Keratinocyte (primary cell): ENCODE measurements around the gene TMEM18. TPM values are rescaled to one million over a fixed set of nuclear protein-coding genes. Genes with fewer than 3 reads are reported as not detected.

Source experiments
- DNase-seq: peaks from one replicate; pipeline ENCODE4 v3.0.0-alpha.2; 2011; ENCODE audit warnings: low read depth, missing footprints, low spot score
- FAIRE-seq: peaks from 2 replicates; lab custom pipeline; 2011; peaks lifted over from hg19 to GRCh38; lab: Jason Lieb, UNC
- H2AFZ ChIP-seq: 2 replicates; pipeline ENCODE4 v1.6.0; 2012; ENCODE audit warnings: low read length, control low read depth, inconsistent platforms; ENCODE audit not compliant: control insufficient read depth
- H3K27ac ChIP-seq: 2 replicates; pipeline ENCODE4 v1.5.1; 2011; ENCODE audit warnings: low read length; ENCODE audit not compliant: control insufficient read depth, insufficient read depth
- H3K27me3 ChIP-seq: 3 replicates; pipeline ENCODE4 v1.6.0; 2011; ENCODE audit warnings: low read length; ENCODE audit not compliant: control insufficient read depth, insufficient read depth; ENCODE audit errors: extremely low read depth
- H3K36me3 ChIP-seq, 2 experiments: 2 replicates in 1 of 2; 3 replicates in 1 of 2; pipeline ENCODE4 v1.5.1; 2011; ENCODE audit warnings: low read length in 2 of 2, mild to moderate bottlenecking in 1 of 2; ENCODE audit not compliant: control insufficient read depth in 2 of 2, insufficient read depth in 2 of 2; ENCODE audit errors: extremely low read depth in 1 of 2
- H3K4me1 ChIP-seq: 3 replicates; pipeline ENCODE4 v1.5.1; 2011; ENCODE audit warnings: low read length; ENCODE audit not compliant: control insufficient read depth, insufficient read depth; ENCODE audit errors: extremely low read depth
- H3K4me2 ChIP-seq: 3 replicates; pipeline ENCODE4 v1.6.0; 2011; ENCODE audit warnings: low read depth, low read length; ENCODE audit not compliant: control insufficient read depth, insufficient read depth; ENCODE audit errors: extremely low read depth
- H3K4me3 ChIP-seq, 3 experiments: fragments of 200-600 bp in 1 of 3; sonication (generic) in 1 of 3; 2 replicates in 2 of 3; 3 replicates in 1 of 3; pipeline ENCODE4 v1.5.1; 2011 to 2016; ENCODE audit warnings: low read length in 3 of 3, mild to moderate bottlenecking in 3 of 3, control low read depth in 2 of 3, inconsistent platforms in 1 of 3, low read depth in 1 of 3, mixed read lengths in 1 of 3, mixed run types in 1 of 3, moderate library complexity in 1 of 3; ENCODE audit not compliant: control insufficient read depth in 2 of 3, insufficient read depth in 2 of 3; ENCODE audit errors: extremely low read depth in 1 of 3
- H3K79me2 ChIP-seq: 2 replicates; pipeline ENCODE4 v1.6.0; 2012; ENCODE audit warnings: low read length; ENCODE audit not compliant: control insufficient read depth, insufficient read depth
- H3K9ac ChIP-seq: 3 replicates; pipeline ENCODE4 v1.6.0; 2011; ENCODE audit warnings: low read length; ENCODE audit not compliant: control insufficient read depth, insufficient read depth; ENCODE audit errors: extremely low read depth
- H3K9me1 ChIP-seq: 3 replicates; pipeline ENCODE4 v1.6.0; 2011; ENCODE audit warnings: low read length; ENCODE audit not compliant: control insufficient read depth, insufficient read depth; ENCODE audit errors: extremely low read depth
- H3K9me3 ChIP-seq: 2 replicates; pipeline ENCODE4 v1.5.1; 2012; ENCODE audit warnings: low read depth, low read length; ENCODE audit not compliant: control insufficient read depth
- H4K20me1 ChIP-seq: 3 replicates; pipeline ENCODE4 v1.6.0; 2011; ENCODE audit warnings: low read length; ENCODE audit not compliant: control insufficient read depth, insufficient read depth; ENCODE audit errors: extremely low read depth
- CTCF ChIP-seq, 3 experiments: IDR thresholded peaks in 1 of 3; conservative IDR thresholded peaks in 1 of 3; optimal IDR thresholded peaks in 1 of 3; 2 replicates in 2 of 3; 3 replicates in 1 of 3; pipeline versions ENCODE3 to v1.5.1; 2011; ENCODE audit warnings: low read length in 3 of 3, mild to moderate bottlenecking in 3 of 3, moderate library complexity in 2 of 3, control low read depth in 1 of 3, inconsistent platforms in 1 of 3; ENCODE audit not compliant: insufficient read depth in 2 of 3; ENCODE audit errors: extremely low read depth in 1 of 3
- EZH2 ChIP-seq: IDR thresholded peaks from one replicate; pipeline ENCODE4 v1.6.1; 2012; ENCODE audit warnings: inconsistent platforms, mild to moderate bottlenecking, low read length, moderate library complexity
- dilution Hi-C: fragments of 300-500 bp; cut with MboI; formaldehyde crosslinking; loops from one replicate; pipeline ENCODE4 v1.7.0; 2020; ENCODE audit warnings: low sequenced_read_pairs; ENCODE audit not compliant: extremely low pct_ligation_motif_present
- polyA plus RNA-seq, 5 experiments: library from polyadenylated mRNA; depleted of rRNA in 3 of 5; stranded (reverse) in 3 of 5; stranded (forward) in 1 of 5; unstranded in 1 of 5; fragments of >200 nt; gene quantifications; 1 replicate in 1 of 5; 2 replicates in 3 of 5; 3 replicates in 1 of 5; pipeline versions ENCODE4 v1.2.1 to v1.2.3, GENCODE V29; 2011 to 2012; ENCODE audit warnings: missing spikeins in 2 of 5, low read depth in 1 of 5, low replicate concordance in 1 of 5

Gene TMEM18
- polyA plus RNA-seq, 1 donor (not counting 4 experiments of a cell fraction or from before 2014, with no cell fraction given): 27.7 TPM

GRCh38 chr2:637804-638203, 39.4 kb downstream of the TMEM18 start:
- H3K36me3 ChIP-seq: no peaks in the 10 kb centered on the region
- no peak overlapping the region for H3K9ac ChIP-seq

GRCh38 chr2:637406-637776, 39.8 kb downstream of the TMEM18 start:
- Histone ChIP-seq H3K4me1 (no peaks in the 10 kb centered on the region), H3K9me1 (no peaks in the 10 kb centered on the region), H3K79me2 (no peaks in the 10 kb centered on the region), H3K36me3 (no peaks in the 10 kb centered on the region), H4K20me1 (no peaks in the 10 kb centered on the region), H3K4me2 (no peak overlapping the region), H3K27me3 (no peaks in the 10 kb centered on the region), H3K4me3 (no peak overlapping the region), H3K9ac (no peak overlapping the region), H3K27ac (no peak overlapping the region), H3K9me3 (no peaks in the 10 kb centered on the region), H2AFZ (no peak overlapping the region)
- TF ChIP-seq CTCF (optimal IDR thresholded peaks at IDR 0.05 in 1 of 3, IDR thresholded peaks at IDR 0.05 in 1 of 3, conservative IDR thresholded peaks at IDR 0.05 in 1 of 3; ENCODE audit: extremely low read depth in 1 of 3, insufficient read depth in 2 of 3, low read length in 3 of 3) (no peak), EZH2 (no peak)
- dilution Hi-C loops: no loop called here
- FAIRE-seq (no peak), DNase-seq (no peak)

More at GRCh38 chr2:637804-638203, 39.4 kb downstream of the TMEM18 start:
- no peaks in the 10 kb centered on the region for H3K27me3 ChIP-seq
- no peaks in the 10 kb centered on the region for H3K79me2 ChIP-seq
- H2AFZ ChIP-seq: no peak overlapping the region
- FAIRE-seq (no peak), DNase-seq (no peak)
- no peaks in the 10 kb centered on the region for H4K20me1 ChIP-seq
- H3K9me1 ChIP-seq: no peaks in the 10 kb centered on the region
- no peak for TF ChIP-seq CTCF (optimal IDR thresholded peaks at IDR 0.05 in 1 of 3, IDR thresholded peaks at IDR 0.05 in 1 of 3, conservative IDR thresholded peaks at IDR 0.05 in 1 of 3; ENCODE audit: extremely low read depth in 1 of 3, insufficient read depth in 2 of 3, low read length in 3 of 3)
- TF ChIP-seq EZH2: no peak
- no peaks in the 10 kb centered on the region for H3K9me3 ChIP-seq
- dilution Hi-C loops: no loop called here
- no peak overlapping the region for H3K27ac ChIP-seq
- H3K4me1 ChIP-seq: no peaks in the 10 kb centered on the region
- no peak overlapping the region for H3K4me2 ChIP-seq
- no peak overlapping the region for H3K4me3 ChIP-seq
